MG63 (cell line): Measurements from ENCODE around the gene IBTK. TPM values are rescaled to one million over a fixed set of nuclear protein-coding genes. Genes with fewer than 3 reads are reported as not detected.
"Not testable (repeated sequence)": the region's sequence is repeated elsewhere in the genome, so short reads cannot be mapped to it uniquely, and the experiment has no call there.

Source experiments
- DNase-seq: peaks from one replicate; pipeline ENCODE4 v3.0.0-alpha.2; 2020
- H3K27me3 ChIP-seq: fragments of 250-450 bp; sonication (Bioruptor Pico); 2 replicates; pipeline ENCODE4 v1.5.1; 2020; ENCODE audit warnings: mild to moderate bottlenecking, moderate library complexity
- H3K36me3 ChIP-seq: fragments of 250-450 bp; sonication (Bioruptor Pico); 2 replicates; pipeline ENCODE4 v1.5.1; 2020; ENCODE audit warnings: mild to moderate bottlenecking, moderate library complexity
- H3K4me3 ChIP-seq: fragments of 250-450 bp; sonication (Bioruptor Pico); 2 replicates; pipeline ENCODE4 v1.5.1; 2020; ENCODE audit warnings: mild to moderate bottlenecking, moderate library complexity
- H3K9me3 ChIP-seq: fragments of 250-450 bp; sonication (Bioruptor Pico); 2 replicates; pipeline ENCODE4 v1.5.1; 2020; ENCODE audit warnings: mild to moderate bottlenecking, moderate library complexity
- total RNA-seq: library from RNA; depleted of rRNA; stranded (reverse); fragments of >200 nt; shearing (Covaris generic); gene quantifications from 2 replicates; pipeline ENCODE4 v1.2.3, GENCODE V29; 2014; ENCODE audit warnings: low replicate concordance

The IBTK gene
- total RNA-seq, 1 experiment from 2014 or later: 28.8 TPM

GRCh38 chr6:82254722-82255121 is 7.2 kb upstream of the IBTK start:
- not testable (repeated sequence) for H3K4me3 ChIP-seq, H3K27me3 ChIP-seq, DNase-seq, H3K9me3 ChIP-seq, H3K36me3 ChIP-seq

GRCh38 chr6:82251942-82252341 is 4.4 kb upstream of the IBTK start:
- no peaks in the 10 kb centered on the region for H3K36me3 ChIP-seq
- H3K27me3 ChIP-seq: no peaks in the 10 kb centered on the region
- no peak for DNase-seq
- no peak overlapping the region for H3K4me3 ChIP-seq
- H3K9me3 ChIP-seq: no peaks in the 10 kb centered on the region

GRCh38 chr6:82249381-82250253 is 2.1 kb upstream of the IBTK start:
- DNase-seq: no peak
- H3K9me3 ChIP-seq: no peaks in the 10 kb centered on the region
- no peak overlapping the region for H3K4me3 ChIP-seq

GRCh38 chr6:82248273-82248735 is 760 bp upstream of the IBTK start:
- Histone ChIP-seq H3K36me3 (peaks cover 19% of the 10 kb centered on the region), H3K4me3 (peak overlapping the region; percentile 75), H3K27me3 (no peaks in the 10 kb centered on the region), H3K9me3 (no peaks in the 10 kb centered on the region)
- peak; percentile 54 for DNase-seq

More at GRCh38 chr6:82249381-82250253, 2.1 kb upstream of the IBTK start:
- Histone ChIP-seq H3K36me3 (peaks cover 6% of the 10 kb centered on the region), H3K27me3 (no peaks in the 10 kb centered on the region)

- no peaks in the 10 kb centered on the region for H3K9me3 ChIP-seq
- no peaks in the 10 kb centered on the region for H3K27me3 ChIP-seq
- peak overlapping the region; percentile 75 for H3K4me3 ChIP-seq
- H3K36me3 ChIP-seq: peaks cover 30% of the 10 kb centered on the region
- peak; percentile 45 for DNase-seq
Observed at GRCh38 chr6:82246802-82247504, 591 bp downstream of the IBTK start.

GRCh38 chr6:82246370-82246769 is 1.2 kb downstream of the IBTK start:
- Histone ChIP-seq H3K27me3 (no peaks in the 10 kb centered on the region), H3K36me3 (peaks cover 32% of the 10 kb centered on the region), H3K4me3 (peak overlapping the region; percentile 75), H3K9me3 (no peaks in the 10 kb centered on the region)
- DNase-seq: no peak

- no peak overlapping the region for H3K4me3 ChIP-seq
- H3K36me3 ChIP-seq: peaks cover 41% of the 10 kb centered on the region
Observed at GRCh38 chr6:82245376-82245775, 2.2 kb downstream of the IBTK start.

GRCh38 chr6:82243884-82244283 is 3.7 kb downstream of the IBTK start:
- H3K4me3 ChIP-seq: no peak overlapping the region
- peaks cover 56% of the 10 kb centered on the region for H3K36me3 ChIP-seq
- H3K9me3 ChIP-seq: peaks cover 6% of the 10 kb centered on the region; the same call in 1 of the 2 replicates
- no peak for DNase-seq
- H3K27me3 ChIP-seq: no peaks in the 10 kb centered on the region

More at GRCh38 chr6:82245376-82245775, 2.2 kb downstream of the IBTK start:
- DNase-seq: no peak
- Histone ChIP-seq H3K27me3 (no peaks in the 10 kb centered on the region), H3K9me3 (no peaks in the 10 kb centered on the region)

GRCh38 chr6:82240186-82240585 is 7.4 kb downstream of the IBTK start:
- H3K36me3 ChIP-seq: peaks cover 80% of the 10 kb centered on the region

GRCh38 chr6:82239597-82239996 is 7.9 kb downstream of the IBTK start:
- no peak overlapping the region for H3K4me3 ChIP-seq
- H3K9me3 ChIP-seq: peaks cover 6% of the 10 kb centered on the region; the same call in 1 of the 2 replicates
- DNase-seq: no peak
- peaks cover 74% of the 10 kb centered on the region for H3K36me3 ChIP-seq
- H3K27me3 ChIP-seq: no peaks in the 10 kb centered on the region

More at GRCh38 chr6:82240186-82240585, 7.4 kb downstream of the IBTK start:
- no peak for DNase-seq
- H3K4me3 ChIP-seq: no peak overlapping the region
- H3K9me3 ChIP-seq: peaks cover 6% of the 10 kb centered on the region; the same call in 1 of the 2 replicates
- no peaks in the 10 kb centered on the region for H3K27me3 ChIP-seq

- H3K4me3 ChIP-seq: no peak overlapping the region
- no peak for DNase-seq
- no peaks in the 10 kb centered on the region for H3K27me3 ChIP-seq
- H3K36me3 ChIP-seq: peaks cover 68% of the 10 kb centered on the region
- H3K9me3 ChIP-seq: peaks cover 6% of the 10 kb centered on the region; the same call in 1 of the 2 replicates
Observed at GRCh38 chr6:82237013-82237412, 10.5 kb downstream of the IBTK start.

- Histone ChIP-seq H3K36me3 (peaks cover 63% of the 10 kb centered on the region), H3K4me3 (no peak overlapping the region), H3K27me3 (no peaks in the 10 kb centered on the region), H3K9me3 (no peaks in the 10 kb centered on the region)
- DNase-seq: no peak
Observed at GRCh38 chr6:82227770-82228169, 19.8 kb downstream of the IBTK start.

GRCh38 chr6:82220167-82220566 is 27.4 kb downstream of the IBTK start:
- Histone ChIP-seq H3K9me3 (no peaks in the 10 kb centered on the region), H3K27me3 (no peaks in the 10 kb centered on the region), H3K4me3 (no peak overlapping the region), H3K36me3 (peaks cover 56% of the 10 kb centered on the region)
- no peak for DNase-seq

- Histone ChIP-seq H3K4me3 (no peak overlapping the region), H3K27me3 (no peaks in the 10 kb centered on the region), H3K9me3 (no peaks in the 10 kb centered on the region), H3K36me3 (peaks cover 64% of the 10 kb centered on the region)
- DNase-seq: no peak
Observed at GRCh38 chr6:82217018-82217586, 30.4 kb downstream of the IBTK start.

- H3K36me3 ChIP-seq: peaks cover 62% of the 10 kb centered on the region
- no peaks in the 10 kb centered on the region for H3K27me3 ChIP-seq
- no peak for DNase-seq
Observed at GRCh38 chr6:82216549-82216948, 31.0 kb downstream of the IBTK start.

GRCh38 chr6:82211326-82211725 is 36.2 kb downstream of the IBTK start:
- Histone ChIP-seq H3K36me3 (peaks cover 65% of the 10 kb centered on the region), H3K27me3 (no peaks in the 10 kb centered on the region), H3K9me3 (no peaks in the 10 kb centered on the region), H3K4me3 (no peak overlapping the region)
- DNase-seq: no peak

More at GRCh38 chr6:82216549-82216948, 31.0 kb downstream of the IBTK start:
- Histone ChIP-seq H3K9me3 (no peaks in the 10 kb centered on the region), H3K4me3 (no peak overlapping the region)

- peaks cover 69% of the 10 kb centered on the region for H3K36me3 ChIP-seq
- no peaks in the 10 kb centered on the region for H3K27me3 ChIP-seq
- H3K4me3 ChIP-seq: no peak overlapping the region
- no peaks in the 10 kb centered on the region for H3K9me3 ChIP-seq
- no peak for DNase-seq
Observed at GRCh38 chr6:82208913-82209312, 38.6 kb downstream of the IBTK start.
